Measurements from ENCODE around the gene FRMD4B.

The FRMD4B gene

GRCh38 chr3:69405067-69405466, 19.2 kb upstream of the FRMD4B start:
- no peak for DNase-seq (ENCODE audit: low read depth in 2 of 2)

DNA sequence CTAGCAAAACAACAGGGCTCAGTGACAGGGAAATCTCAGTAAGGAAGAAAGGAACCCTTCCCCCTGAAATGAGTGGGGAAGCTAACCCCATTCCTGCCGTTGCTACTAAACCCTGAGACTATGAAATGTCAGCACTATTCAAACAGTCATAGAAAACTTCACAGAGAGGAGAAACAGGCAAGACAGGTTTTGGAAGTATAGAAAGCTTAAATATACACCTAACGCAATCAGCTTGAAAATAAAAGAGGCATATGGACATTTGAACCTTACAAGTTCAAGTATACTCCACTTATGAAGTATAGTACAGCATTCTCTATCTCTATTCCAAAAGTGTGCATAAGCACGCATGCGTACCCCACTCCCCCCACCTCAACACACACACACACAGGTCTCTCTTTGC, 17.6 kb upstream of the FRMD4B start:
- no peak for DNase-seq (ENCODE audit: low read depth in 2 of 2)

DNA sequence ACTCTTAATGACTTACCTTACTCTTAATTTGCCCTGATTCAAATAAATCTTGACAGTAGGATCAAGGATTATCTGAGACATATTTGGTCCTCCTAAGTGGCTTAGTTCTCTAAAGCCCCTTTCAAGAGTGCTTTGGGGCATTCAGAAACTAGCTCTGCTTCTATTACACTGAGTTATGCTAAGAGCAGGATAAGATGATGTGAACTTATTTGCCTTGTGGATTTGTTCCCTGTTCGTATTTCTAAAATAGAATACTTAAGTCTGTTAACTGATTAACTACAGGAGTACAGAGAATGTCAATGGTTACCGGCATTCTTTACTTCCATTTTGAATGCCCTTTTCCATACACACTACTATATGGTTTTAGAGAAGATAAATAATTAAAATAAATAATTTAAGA, 14.8 kb upstream of the FRMD4B start:
- no peak for DNase-seq (ENCODE audit: low read depth in 2 of 2)

- no peak for DNase-seq (ENCODE audit: low read depth in 2 of 2)
Observed at GRCh38 chr3:69392850-69393249, 7.0 kb upstream of the FRMD4B start.

- DNase-seq (ENCODE audit: low read depth in 2 of 2) = no peak
Observed at GRCh38 chr3:69392415-69392814, 6.5 kb upstream of the FRMD4B start.

GRCh38 chr3:69391554-69391953, 5.7 kb upstream of the FRMD4B start:
- no peak for DNase-seq (ENCODE audit: low read depth in 2 of 2)

DNA sequence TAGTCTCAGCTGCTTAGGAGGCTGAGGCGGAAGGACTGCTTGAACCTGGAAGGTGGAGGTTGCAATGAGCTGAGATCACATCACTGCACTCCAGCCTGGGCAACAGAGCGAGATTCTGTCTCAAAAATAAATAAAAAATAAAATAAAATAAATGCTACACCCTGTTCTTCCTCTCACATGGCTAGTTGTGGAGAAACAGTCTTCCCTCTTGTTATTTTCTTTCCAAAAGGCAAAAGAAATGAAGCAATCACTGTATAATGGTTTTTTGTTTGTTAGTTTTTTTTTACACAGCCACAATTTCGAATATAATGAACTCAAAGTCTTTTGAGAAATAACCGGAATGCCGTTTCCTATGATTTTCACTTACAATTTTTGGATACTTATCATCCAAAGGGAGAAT, 4.9 kb upstream of the FRMD4B start:
- DNase-seq (ENCODE audit: low read depth in 2 of 2) = no peak

DNA sequence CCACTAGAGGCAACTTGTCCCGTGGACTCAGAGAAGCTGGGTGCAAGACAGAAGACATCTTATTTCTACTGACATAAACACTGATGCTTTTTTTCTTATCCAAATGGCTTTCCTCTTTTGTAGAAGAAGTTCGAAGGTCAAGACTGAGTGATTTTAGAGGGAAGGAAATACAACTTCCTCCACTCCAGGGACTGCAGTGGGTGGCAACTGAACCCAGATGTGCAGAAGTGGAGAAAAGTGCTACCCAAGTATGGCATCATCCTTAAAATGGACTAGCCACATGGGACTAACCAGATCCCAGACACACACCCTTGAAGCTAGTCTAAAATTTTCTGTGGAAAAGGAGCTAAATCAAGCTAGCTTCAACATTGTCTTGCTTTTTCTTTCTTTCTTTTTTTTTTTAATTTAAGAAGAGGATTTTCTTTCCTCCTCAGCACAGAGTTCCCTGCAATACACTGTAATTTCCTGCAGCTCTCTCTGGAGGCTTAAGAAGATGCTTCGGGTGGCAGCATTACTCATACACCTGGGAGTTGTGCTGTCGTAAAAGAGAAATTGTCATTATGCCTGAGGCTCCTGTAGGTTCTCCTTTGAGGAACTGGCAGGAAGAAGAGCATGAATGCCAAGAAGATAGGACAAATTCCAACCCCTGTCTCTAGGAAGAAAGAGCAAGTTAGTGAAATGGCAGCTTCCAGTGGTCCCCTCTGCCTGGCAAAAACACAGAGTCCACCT, 3.8 kb upstream of the FRMD4B start:
- DNase-seq (ENCODE audit: low read depth in 2 of 2) = no peak

DNA sequence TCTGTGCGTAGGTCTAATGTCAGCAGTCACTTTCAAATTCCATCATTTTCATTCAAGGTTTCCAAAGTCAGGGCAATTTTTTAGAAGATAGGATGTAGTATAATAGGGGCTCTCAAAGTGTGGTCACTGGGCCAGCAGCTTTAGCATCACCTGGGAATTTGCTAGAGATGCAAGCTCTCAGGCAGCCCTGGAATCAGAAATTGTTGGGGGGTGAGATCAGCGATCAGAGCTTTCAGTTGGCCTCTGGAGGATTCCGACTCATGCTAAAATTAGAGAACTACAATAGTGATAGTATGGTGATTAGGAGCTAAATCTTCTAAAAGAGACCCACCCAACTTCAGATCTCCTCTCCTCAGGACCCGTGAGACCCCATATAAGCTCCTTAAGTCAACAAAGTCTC, 2.4 kb upstream of the FRMD4B start:
- no peak for DNase-seq (ENCODE audit: low read depth in 2 of 2)

DNA sequence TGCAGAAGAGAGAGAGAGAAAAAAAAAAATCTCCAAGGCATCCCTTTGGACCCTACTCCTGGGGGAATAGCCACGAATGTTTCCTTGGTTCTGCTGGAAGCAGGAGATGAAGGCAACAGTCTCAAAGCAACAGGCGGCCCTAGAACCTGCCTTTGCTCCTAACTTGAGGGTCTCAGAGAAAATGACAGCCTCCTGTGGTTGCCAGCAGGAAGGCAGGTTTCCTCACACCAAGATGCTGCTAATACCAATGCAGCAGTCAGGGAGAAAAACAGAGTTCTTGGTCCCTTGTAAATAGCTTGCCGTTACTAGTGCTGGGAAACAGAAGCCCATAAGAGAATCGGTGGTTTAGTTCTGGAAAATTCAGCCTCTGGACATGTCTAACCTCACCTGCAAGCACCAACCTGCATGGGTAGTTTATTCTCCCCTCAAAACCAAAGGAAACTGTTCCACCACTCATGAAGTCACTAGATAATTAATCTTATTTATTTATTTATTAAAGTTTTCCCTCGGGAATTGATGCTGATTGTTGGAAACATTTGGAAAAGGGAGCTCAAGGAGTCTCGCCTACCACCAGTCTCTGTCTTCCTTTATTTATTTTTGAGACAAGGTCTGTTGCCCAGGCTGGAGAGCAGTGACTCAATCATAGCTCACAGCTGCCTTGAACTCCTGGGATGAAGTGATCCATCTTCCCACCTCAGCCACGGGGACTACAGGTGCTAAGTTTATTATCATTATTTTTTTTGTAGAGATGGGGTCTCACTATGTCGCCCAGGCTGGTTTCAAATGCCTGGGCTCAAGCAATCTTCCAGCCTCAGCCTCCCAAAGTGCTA, 883 bp upstream of the FRMD4B start:
- no peak for DNase-seq (ENCODE audit: low read depth in 2 of 2)

DNA sequence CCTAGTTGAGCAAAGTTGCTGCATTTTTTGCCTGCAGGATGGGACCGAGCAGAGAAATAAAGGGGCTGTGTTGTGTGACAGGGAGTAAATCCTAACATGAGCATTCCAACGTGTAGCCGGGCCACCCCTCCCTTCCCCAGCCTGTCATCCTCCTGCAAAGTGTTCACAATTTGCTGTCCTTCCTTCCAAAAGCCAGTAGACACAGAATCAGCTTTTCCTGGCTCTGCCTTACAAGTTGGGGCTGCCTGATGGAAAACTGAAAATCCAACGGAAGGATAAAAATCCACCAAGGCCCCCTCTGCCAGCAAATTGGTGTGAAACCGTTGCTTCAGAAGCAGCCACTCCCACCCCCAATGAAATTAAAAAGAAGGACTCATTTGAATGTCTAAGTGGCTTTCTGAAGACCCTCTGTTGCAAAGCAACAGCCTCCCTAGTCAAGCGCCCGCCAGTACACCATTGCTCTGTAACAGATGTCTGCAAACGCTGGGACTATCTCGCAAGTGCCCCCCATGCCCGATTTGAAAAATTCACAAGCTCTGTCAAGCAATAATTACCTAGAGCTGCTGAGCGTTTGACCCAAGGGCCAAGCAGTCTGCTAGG, 665 bp downstream of the FRMD4B start:
- no peak for DNase-seq (ENCODE audit: low read depth in 2 of 2)

DNA sequence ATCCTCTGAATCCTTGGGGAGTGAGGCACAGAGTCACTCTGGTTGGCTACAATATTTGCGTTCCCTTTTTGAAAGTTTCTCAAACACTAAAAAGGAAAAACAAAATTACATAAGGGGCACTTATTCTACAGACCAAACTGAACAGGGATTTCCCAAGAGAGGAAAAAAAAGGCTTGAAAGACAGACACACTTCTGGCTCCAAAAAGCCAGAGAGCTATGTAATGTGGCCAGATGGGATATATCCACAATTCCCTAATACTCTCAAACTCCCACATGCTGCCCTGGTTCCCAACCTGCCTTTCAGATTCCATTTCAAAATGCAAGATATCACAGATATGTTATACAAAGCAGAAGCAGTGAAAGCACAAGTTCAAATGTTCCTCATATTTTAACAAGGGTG, 1.6 kb downstream of the FRMD4B start:
- no peak for DNase-seq (ENCODE audit: low read depth in 2 of 2)

GRCh38 chr3:69379661-69380060, 6.2 kb downstream of the FRMD4B start:
- DNase-seq (ENCODE audit: low read depth in 2 of 2) = no peak

GRCh38 chr3:69378112-69378802, 7.6 kb downstream of the FRMD4B start:
- no peak for DNase-seq (ENCODE audit: low read depth in 2 of 2)

DNA sequence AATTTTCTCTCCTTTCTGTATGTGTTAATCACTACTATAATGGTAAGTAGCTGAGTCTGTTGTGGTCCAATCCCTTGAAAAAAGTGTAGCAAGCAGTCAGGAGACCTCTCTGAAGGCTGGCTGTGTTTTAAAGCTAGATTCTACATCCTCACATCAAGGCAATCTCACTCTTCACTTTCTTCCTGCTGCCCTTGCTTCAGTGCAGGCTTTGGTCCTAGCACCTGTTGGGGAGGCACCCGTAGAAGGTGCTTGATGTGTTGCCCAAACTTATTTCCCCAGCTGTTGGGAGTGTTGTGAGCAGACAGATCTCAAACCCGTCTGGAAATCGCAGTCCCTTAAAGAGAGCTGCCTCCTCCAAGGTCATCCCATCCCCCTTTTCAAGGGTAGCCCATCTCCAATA, 8.6 kb downstream of the FRMD4B start:
- no peak for DNase-seq (ENCODE audit: low read depth in 2 of 2)

DNA sequence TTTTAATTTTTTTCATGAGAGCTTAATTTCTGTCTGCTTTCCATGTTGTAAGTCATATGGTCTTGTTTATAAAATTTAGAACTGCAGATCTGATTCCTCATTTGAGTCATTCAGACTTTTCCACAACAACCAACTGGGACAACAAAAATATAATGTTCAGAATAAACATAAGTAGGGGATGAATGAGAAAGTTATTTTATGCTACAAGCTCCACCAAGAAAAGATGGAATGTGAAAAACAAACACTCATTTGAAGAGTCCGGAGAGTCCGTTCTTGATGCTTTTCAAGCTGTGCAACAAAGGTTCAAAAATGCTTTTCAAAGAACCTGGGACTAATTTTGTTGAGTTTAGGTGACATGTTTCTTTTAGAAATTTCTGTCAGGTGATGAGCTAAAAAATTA, 9.2 kb downstream of the FRMD4B start:
- no peak for DNase-seq (ENCODE audit: low read depth in 2 of 2)

- no peak for DNase-seq (ENCODE audit: low read depth in 2 of 2)
Observed at GRCh38 chr3:69371816-69372215, 14.1 kb downstream of the FRMD4B start.

DNA sequence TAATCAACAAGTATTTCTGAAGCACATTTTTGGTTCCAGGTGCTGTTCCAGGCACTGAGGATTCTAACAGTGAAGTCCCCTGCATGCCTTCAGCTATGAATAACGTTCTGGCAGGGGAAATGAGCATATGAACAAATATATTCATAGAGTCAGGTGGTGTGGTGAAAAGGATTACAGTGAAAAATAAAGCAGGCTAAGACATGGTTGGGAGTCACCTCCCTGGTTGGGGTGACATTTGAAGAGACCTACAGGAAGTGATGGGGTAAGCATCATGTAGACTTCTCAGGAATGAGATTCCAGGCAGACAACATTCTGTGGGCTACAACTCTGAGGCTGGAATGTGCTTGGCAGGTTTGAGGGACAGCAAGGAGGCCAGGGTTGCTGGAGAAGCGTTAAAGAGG, 15.0 kb downstream of the FRMD4B start:
- no peak for DNase-seq (ENCODE audit: low read depth in 2 of 2)

GRCh38 chr3:69370156-69370883, 15.6 kb downstream of the FRMD4B start:
- no peak for DNase-seq (ENCODE audit: low read depth in 2 of 2)

- DNase-seq (ENCODE audit: low read depth in 2 of 2) = no peak
Observed at GRCh38 chr3:69368129-69368741, 17.7 kb downstream of the FRMD4B start.

DNA sequence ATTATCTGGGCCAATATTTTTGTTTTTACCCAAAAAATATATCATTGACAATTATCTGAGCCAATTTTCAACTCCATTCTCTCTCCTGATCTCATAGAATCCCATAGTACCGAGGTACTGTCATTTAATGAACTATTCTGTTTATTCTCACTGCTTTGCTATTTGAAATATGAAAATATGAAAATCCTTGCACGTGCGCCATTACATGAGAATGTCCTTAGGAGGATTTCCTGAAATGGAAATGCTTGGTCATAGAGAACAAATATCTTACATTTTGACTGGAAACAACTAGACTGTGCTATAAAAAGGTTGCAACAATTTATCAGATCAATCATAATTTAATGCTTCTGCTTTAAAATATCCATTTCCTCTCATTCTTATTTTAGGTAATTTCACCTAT, 18.3 kb downstream of the FRMD4B start:
- no peak for DNase-seq (ENCODE audit: low read depth in 2 of 2)
